Liver (tissue), 9 donors: ENCODE data around the gene ATP2B1. TPM values are rescaled to one million over a fixed set of nuclear protein-coding genes. Genes with fewer than 3 reads are reported as not detected.

Source experiments
- DNase-seq: peaks from one replicate; pipeline ENCODE4 v3.0.0-alpha.2; 2017; ENCODE audit warnings: low spot score
- H3K27ac ChIP-seq, 2 donors: one replicate each; pipeline ENCODE4 v1.7.0; 2013; ENCODE audit warnings: inconsistent platforms in 2 of 2, low read length in 2 of 2, control low read depth in 1 of 2, low read depth in 1 of 2, mild to moderate bottlenecking in 1 of 2
- H3K27me3 ChIP-seq, 4 donors: one replicate each; pipeline versions ENCODE4 v1.6.1 to v1.7.0; 2013; ENCODE audit warnings: low read length in 3 of 4, inconsistent platforms in 1 of 4, mild to moderate bottlenecking in 1 of 4, moderate library complexity in 1 of 4; ENCODE audit not compliant: control insufficient read depth in 4 of 4, insufficient read depth in 4 of 4
- H3K36me3 ChIP-seq, 4 donors: one replicate each; pipeline versions ENCODE4 v1.6.1 to v1.7.0; 2013; ENCODE audit warnings: low read length in 3 of 4, mild to moderate bottlenecking in 3 of 4, low read depth in 1 of 4, moderate library complexity in 1 of 4; ENCODE audit not compliant: control insufficient read depth in 4 of 4, insufficient read depth in 3 of 4
- H3K4me1 ChIP-seq, 4 donors: one replicate each; pipeline versions ENCODE4 v1.6.1 to v1.7.0; 2013; ENCODE audit warnings: low read length in 3 of 4, mild to moderate bottlenecking in 3 of 4, moderate library complexity in 1 of 4; ENCODE audit not compliant: control insufficient read depth in 4 of 4, insufficient read depth in 4 of 4
- H3K4me3 ChIP-seq, 3 donors: one replicate each; pipeline versions ENCODE4 v1.6.1 to v1.7.0; 2013; ENCODE audit warnings: low read length in 3 of 3, control low read depth in 1 of 3, low read depth in 1 of 3, mild to moderate bottlenecking in 1 of 3
- H3K9ac ChIP-seq, 2 donors: one replicate each; pipeline ENCODE4 v1.7.0; 2013; ENCODE audit warnings: low read length in 2 of 2, mild to moderate bottlenecking in 2 of 2, moderate library complexity in 2 of 2, control low read depth in 1 of 2, low read depth in 1 of 2
- H3K9me3 ChIP-seq, 4 donors: one replicate each; pipeline versions ENCODE4 v1.6.1 to v1.7.0; 2013; ENCODE audit warnings: low read length in 3 of 4; ENCODE audit not compliant: control insufficient read depth in 4 of 4
- ATF3 ChIP-seq: IDR thresholded peaks from 2 replicates; pipeline ENCODE4 v1.6.1; 2016; ENCODE audit warnings: antibody characterized with exemption
- CTCF ChIP-seq: fragments of 150-350 bp; IDR thresholded peaks from 2 replicates; pipeline ENCODE4 v1.5.1; 2017; ENCODE audit warnings: improper control_type of control experiment, low read depth, low read length; ENCODE audit not compliant: missing input control
- EGR1 ChIP-seq, 2 donors: IDR thresholded peaks; 2 replicates each; pipeline ENCODE4 v1.6.1; 2016 to 2018; ENCODE audit warnings: antibody characterized with exemption in 2 of 2, low read depth in 2 of 2
- FOXA1 ChIP-seq: IDR thresholded peaks from 2 replicates; pipeline ENCODE4 v1.6.1; 2016; ENCODE audit warnings: antibody characterized with exemption
- FOXA2 ChIP-seq: IDR thresholded peaks from 2 replicates; pipeline ENCODE4 v1.6.1; 2016; ENCODE audit warnings: antibody characterized with exemption
- GABPA ChIP-seq, 2 donors: IDR thresholded peaks in 1 of 2; conservative IDR thresholded peaks in 1 of 2; 2 replicates each; pipeline ENCODE4 v1.6.1; 2016; ENCODE audit warnings: antibody characterized with exemption in 2 of 2, mild to moderate bottlenecking in 1 of 2, moderate library complexity in 1 of 2
- HNF4A ChIP-seq, 2 donors: conservative IDR thresholded peaks; 2 replicates each; pipeline ENCODE4 v1.6.1; 2016; ENCODE audit warnings: antibody characterized with exemption in 2 of 2, mild to moderate bottlenecking in 2 of 2
- HNF4G ChIP-seq: IDR thresholded peaks from 2 replicates; pipeline ENCODE4 v1.6.1; 2016; ENCODE audit warnings: antibody characterized with exemption
- JUND ChIP-seq, 2 donors: IDR thresholded peaks; 2 replicates each; pipeline ENCODE4 v1.6.1; 2016; ENCODE audit warnings: antibody characterized with exemption in 2 of 2
- MAX ChIP-seq: IDR thresholded peaks from 2 replicates; pipeline ENCODE4 v1.6.1; 2016; ENCODE audit warnings: antibody characterized with exemption
- NR2F2 ChIP-seq: IDR thresholded peaks from 2 replicates; pipeline ENCODE4 v1.6.1; 2016; ENCODE audit warnings: antibody characterized with exemption
- RAD21 ChIP-seq, 2 donors: IDR thresholded peaks; 2 replicates each; pipeline ENCODE4 v1.6.1; 2016; ENCODE audit warnings: antibody characterized with exemption in 2 of 2, mild to moderate bottlenecking in 2 of 2
- REST ChIP-seq: IDR thresholded peaks from 2 replicates; pipeline ENCODE4 v1.6.1; 2016; ENCODE audit warnings: antibody characterized with exemption, mild to moderate bottlenecking
- RXRA ChIP-seq, 2 donors: IDR thresholded peaks; 2 replicates each; pipeline ENCODE4 v1.6.1; 2017 to 2018; ENCODE audit warnings: antibody characterized with exemption in 2 of 2, mild to moderate bottlenecking in 1 of 2
- SP1 ChIP-seq: IDR thresholded peaks from 2 replicates; pipeline ENCODE4 v1.6.1; 2018; ENCODE audit warnings: antibody characterized with exemption, mild to moderate bottlenecking
- TAF1 ChIP-seq: conservative IDR thresholded peaks from 2 replicates; pipeline ENCODE4 v1.6.1; 2016; ENCODE audit warnings: antibody characterized with exemption, mild to moderate bottlenecking
- YY1 ChIP-seq: IDR thresholded peaks from 2 replicates; pipeline ENCODE4 v1.6.1; 2016; ENCODE audit warnings: antibody characterized with exemption, mild to moderate bottlenecking
- ZBTB33 ChIP-seq: IDR thresholded peaks from 2 replicates; pipeline ENCODE4 v1.6.1; 2016; ENCODE audit warnings: antibody characterized with exemption
- WGBS: extraction: QIAGEN DNeasy Blood & Tissue Kit; methylation state at CpG from one replicate; pipeline ENCODE4 v1.1.7; 2013; 5-methylcytosine and 5-hydroxymethylcytosine counted together
- polyA plus RNA-seq, 2 donors: library from polyadenylated mRNA; stranded (reverse) in 1 of 2; unstranded in 1 of 2; fragments of 200-250 nt in 1 of 2; fragments of >200 nt in 1 of 2; fragmentation: Nextera tagmentation in 1 of 2; extraction: Ambion mirVana in 1 of 2; gene quantifications; one replicate each; pipeline versions ENCODE4 v1.2.1 to v1.2.3, GENCODE V29; 2013 to 2015
- total RNA-seq, 2 donors: library from RNA; depleted of rRNA; stranded (reverse); fragments of >200 nt; gene quantifications; one replicate each; pipeline ENCODE4 v1.2.3, GENCODE V29; 2014
- donor health status: healthy.
- donor health status: healthy.
- donor health status: healthy.
- donor health status: healthy.
- donor health status: healthy.

Gene ATP2B1
- total and polyA plus RNA-seq, 4 donors, result 7.3 to 41.1 (median 22.8) TPM

GRCh38 chr12:89693639-89694202, 14.9 kb downstream of the ATP2B1 start:
- no peak for DNase-seq
- Histone ChIP-seq H3K9me3 (no peaks in the 10 kb centered on the region), H3K27ac (no peak overlapping the region), H3K27me3 (no peaks in the 10 kb centered on the region), H3K36me3 (no peaks in the 10 kb centered on the region), H3K4me3 (no peak overlapping the region), H3K9ac (no peak overlapping the region), H3K4me1 (no peaks in the 10 kb centered on the region)
- TF ChIP-seq REST, result no peak
- TF ChIP-seq NR2F2, result no peak
- TF ChIP-seq TAF1, result no peak
- TF ChIP-seq FOXA2, result no peak
- no peak for TF ChIP-seq YY1
- no peak for TF ChIP-seq CTCF
- TF ChIP-seq GABPA (IDR thresholded peaks at IDR 0.05 in 1 of 2, conservative IDR thresholded peaks at IDR 0.05 in 1 of 2), result no peak
- TF ChIP-seq ATF3, result no peak
- no peak for TF ChIP-seq SP1
- TF ChIP-seq MAX, result no peak
- no peak for TF ChIP-seq HNF4A (conservative IDR thresholded peaks at IDR 0.05)
- TF ChIP-seq HNF4G, result no peak
- TF ChIP-seq RAD21 (IDR thresholded peaks at IDR 0.05), result no peak
- 86% methylated on average over 3 of the region's 3 CpGs for WGBS

GRCh38 chr12:89692439-89692838, 16.2 kb downstream of the ATP2B1 start:
- DNase-seq, result no peak
- Histone ChIP-seq H3K36me3 (no peaks in the 10 kb centered on the region), H3K27ac (no peak overlapping the region), H3K9ac (no peak overlapping the region), H3K9me3 (no peaks in the 10 kb centered on the region), H3K27me3 (no peaks in the 10 kb centered on the region), H3K4me3 (no peak overlapping the region), H3K4me1 (peaks cover 0 to 3% (median 0%) of the 10 kb centered on the region in 4 donors)
- WGBS, result 55% methylated on average over 1 of the region's 1 CpG
- no peak for TF ChIP-seq JUND (IDR thresholded peaks at IDR 0.05)
- no peak for TF ChIP-seq YY1
- no peak for TF ChIP-seq RAD21 (IDR thresholded peaks at IDR 0.05)
- no peak for TF ChIP-seq RXRA (IDR thresholded peaks at IDR 0.05)
- TF ChIP-seq SP1, result no peak
- no peak for TF ChIP-seq FOXA1
- no peak for TF ChIP-seq NR2F2
- no peak for TF ChIP-seq GABPA (IDR thresholded peaks at IDR 0.05 in 1 of 2, conservative IDR thresholded peaks at IDR 0.05 in 1 of 2)
- no peak for TF ChIP-seq EGR1 (IDR thresholded peaks at IDR 0.05; ENCODE audit: low read depth in 2 of 2)
- no peak for TF ChIP-seq MAX
- no peak for TF ChIP-seq CTCF
- no peak for TF ChIP-seq HNF4A (conservative IDR thresholded peaks at IDR 0.05)
- no peak for TF ChIP-seq ZBTB33
- no peak for TF ChIP-seq TAF1
